Smooth muscle cell (in vitro differentiated cells): ENCODE measurements around the gene CCDC83. TPM values are rescaled to one million over a fixed set of nuclear protein-coding genes. Genes with fewer than 3 reads are reported as not detected.

Experiments used
- DNase-seq: peaks from one replicate; lab custom pipeline; 2025; ENCODE audit not compliant: unreplicated experiment; lab: John Stamatoyannopoulos, UW
- H2AFZ ChIP-seq: fragments of 200-600 bp; sonication (generic); 2 replicates; pipeline ENCODE4 v1.6.0; 2016; ENCODE audit warnings: antibody characterized with exemption, low read depth, mild to moderate bottlenecking
- H3F3A ChIP-seq: fragments of 200-600 bp; sonication (generic); 2 replicates; pipeline ENCODE4 v1.6.0; 2017; ENCODE audit warnings: antibody characterized with exemption, low read depth
- H3K27ac ChIP-seq: fragments of 200-600 bp; sonication (generic); 2 replicates; pipeline ENCODE4 v1.5.1; 2016; ENCODE audit warnings: low read depth, mild to moderate bottlenecking
- H3K27me3 ChIP-seq: fragments of 200-600 bp; sonication (generic); 2 replicates; pipeline ENCODE4 v1.6.1; 2016; ENCODE audit warnings: low read depth, mild to moderate bottlenecking
- H3K36me3 ChIP-seq: fragments of 200-600 bp; sonication (generic); 2 replicates; pipeline ENCODE4 v1.5.1; 2016; ENCODE audit warnings: low read depth
- H3K4me1 ChIP-seq: fragments of 200-600 bp; sonication (generic); 2 replicates; pipeline ENCODE4 v1.5.1; 2016; ENCODE audit warnings: low read depth
- H3K4me2 ChIP-seq: fragments of 200-600 bp; sonication (generic); 2 replicates; pipeline ENCODE4 v1.6.0; 2016; ENCODE audit warnings: mild to moderate bottlenecking
- H3K4me3 ChIP-seq: fragments of 200-600 bp; sonication (generic); 2 replicates; pipeline ENCODE4 v1.5.1; 2016; ENCODE audit warnings: mild to moderate bottlenecking
- H3K79me2 ChIP-seq: fragments of 200-600 bp; sonication (generic); 2 replicates; pipeline ENCODE4 v1.6.0; 2016; ENCODE audit warnings: low read depth, mild to moderate bottlenecking
- H3K9ac ChIP-seq: fragments of 200-600 bp; sonication (generic); 2 replicates; pipeline ENCODE4 v1.6.0; 2016; ENCODE audit warnings: low read depth
- H3K9me3 ChIP-seq: fragments of 200-600 bp; sonication (generic); replicated peaks from 2 replicates; pipeline ENCODE4 v1.5.1; 2016; ENCODE audit warnings: low read depth
- H4K20me1 ChIP-seq: fragments of 200-600 bp; sonication (generic); 2 replicates; pipeline ENCODE4 v1.6.0; 2016; ENCODE audit warnings: low read depth
- CTCF ChIP-seq: fragments of 200-600 bp; sonication (generic); IDR thresholded peaks from 2 replicates; pipeline ENCODE4 v1.5.1; 2017; ENCODE audit warnings: borderline replicate concordance, mild to moderate bottlenecking, antibody characterized with exemption; ENCODE audit not compliant: insufficient read depth, poor library complexity, severe bottlenecking
- WGBS: methylation state at CpG from one replicate; pipeline ENCODE4 v1.1.7; 2016; ENCODE audit warnings: low lambda C conversion rate; 5-methylcytosine and 5-hydroxymethylcytosine counted together
- polyA plus RNA-seq: library from polyadenylated mRNA; unstranded; fragments of >200 nt; fragmentation: Nextera tagmentation; extraction: Ambion mirVana; gene quantifications from 2 replicates; pipeline ENCODE4 v1.2.1, GENCODE V29; 2016
- total RNA-seq: library from RNA; depleted of rRNA; stranded (reverse); fragments of >200 nt; gene quantifications from 2 replicates; pipeline ENCODE4 v1.2.3, GENCODE V29; 2014

The CCDC83 gene
- total and polyA plus RNA-seq, 2 experiments from 2014 or later: not detected

DNA sequence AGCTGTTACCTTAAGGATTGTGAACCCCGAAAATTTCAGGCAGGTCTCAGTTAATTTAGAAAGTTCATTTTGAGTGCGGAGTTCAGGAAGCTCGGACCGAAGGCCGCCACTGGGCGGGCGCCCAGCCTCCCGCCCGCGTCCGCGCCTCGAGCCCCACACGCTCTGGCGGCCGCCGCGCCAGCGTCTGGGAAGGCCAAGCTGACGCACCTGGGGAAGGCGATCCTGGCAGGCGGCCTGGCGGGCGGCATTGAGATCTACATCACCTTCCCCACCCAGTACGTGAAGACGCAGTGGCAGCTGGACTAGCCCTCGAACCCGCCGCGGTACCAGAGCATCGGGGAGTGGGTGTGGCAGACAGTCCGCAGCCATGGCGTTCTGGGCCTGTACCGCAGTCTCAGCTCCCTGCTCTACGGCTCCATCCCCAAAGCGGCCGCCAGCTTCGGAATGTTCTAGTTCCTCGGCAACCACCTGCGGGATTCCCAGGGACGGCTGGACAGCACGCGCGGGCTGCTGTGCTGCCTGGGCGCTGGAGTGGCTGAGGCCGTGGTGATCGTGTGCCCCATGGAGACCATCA is 79.5 kb downstream of the CCDC83 start:
- Histone ChIP-seq H3K4me2 (no peak overlapping the region), H3K27me3 (no peaks in the 10 kb centered on the region), H3K9ac (no peak overlapping the region), H4K20me1 (no peaks in the 10 kb centered on the region), H3K36me3 (no peaks in the 10 kb centered on the region), H3K79me2 (no peaks in the 10 kb centered on the region), H2AFZ (no peak overlapping the region), H3K4me3 (no peak overlapping the region), H3K27ac (no peak overlapping the region), H3K9me3 (no peaks in the 10 kb centered on the region), H3K4me1 (no peaks in the 10 kb centered on the region), H3F3A (no peaks in the 10 kb centered on the region)
- DNase-seq: no peak
- no peak for TF ChIP-seq CTCF
- WGBS: 99% methylated on average over 41 of the region's 47 CpGs

DNA sequence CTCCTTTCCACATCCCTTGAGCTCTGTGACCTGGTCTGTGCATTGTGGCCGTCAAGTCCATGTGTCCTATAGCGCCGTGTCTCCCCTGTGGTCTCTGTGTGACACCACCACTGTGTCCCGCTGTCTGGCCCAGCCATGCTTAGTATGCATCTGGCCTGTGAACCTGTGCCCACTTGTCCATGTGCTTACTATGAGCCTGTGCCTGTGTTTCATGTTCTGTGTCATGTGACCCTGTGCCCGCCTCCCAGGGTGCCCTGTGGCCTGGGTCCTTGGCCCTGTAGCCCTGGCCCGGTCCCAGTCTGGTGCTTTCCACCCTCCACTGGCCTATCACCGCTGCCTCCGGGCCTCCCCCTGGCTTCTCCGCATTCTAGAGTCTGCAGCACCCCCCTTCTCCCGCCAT is 80.6 kb downstream of the CCDC83 start:
- no peak overlapping the region for H3K27ac ChIP-seq
- H3K4me3 ChIP-seq: no peak overlapping the region
- no peak overlapping the region for H2AFZ ChIP-seq
- no peak for TF ChIP-seq CTCF
- 93% methylated on average over 10 of the region's 10 CpGs for whole genome bisulfite sequencing
- H3K27me3 ChIP-seq: no peaks in the 10 kb centered on the region
- H4K20me1 ChIP-seq: no peaks in the 10 kb centered on the region
- H3K9me3 ChIP-seq: no peaks in the 10 kb centered on the region
- no peaks in the 10 kb centered on the region for H3F3A ChIP-seq
- H3K4me1 ChIP-seq: no peaks in the 10 kb centered on the region
- DNase-seq: no peak
- no peak overlapping the region for H3K9ac ChIP-seq
- no peaks in the 10 kb centered on the region for H3K79me2 ChIP-seq
- H3K4me2 ChIP-seq: no peak overlapping the region
- no peaks in the 10 kb centered on the region for H3K36me3 ChIP-seq

GRCh38 chr11:85937835-85938234 is 82.7 kb downstream of the CCDC83 start:
- no peaks in the 10 kb centered on the region for H3K27me3 ChIP-seq
- DNase-seq: no peak
- H3K27ac ChIP-seq: no peak overlapping the region
- H3K4me1 ChIP-seq: no peaks in the 10 kb centered on the region
- no peak overlapping the region for H3K4me2 ChIP-seq
- 100% methylated on average over 1 of the region's 1 CpG for WGBS
- no peaks in the 10 kb centered on the region for H3K36me3 ChIP-seq
- TF ChIP-seq CTCF: no peak
- H3K4me3 ChIP-seq: no peak overlapping the region
- H3K9me3 ChIP-seq: no peaks in the 10 kb centered on the region
- no peaks in the 10 kb centered on the region for H3K79me2 ChIP-seq
- no peaks in the 10 kb centered on the region for H3F3A ChIP-seq
- H3K9ac ChIP-seq: no peak overlapping the region
- no peak overlapping the region for H2AFZ ChIP-seq
- H4K20me1 ChIP-seq: no peaks in the 10 kb centered on the region
